ENCODE results near the gene PSMG2.

- TF ChIP-seq CTCF (IDR thresholded peaks at IDR 0.05; ENCODE audit: insufficient read depth, low read length) (no peak), POLR2AphosphoS5 (IDR thresholded peaks at IDR 0.05; ENCODE audit: low read depth) (no peak), GABPA (IDR thresholded peaks at IDR 0.05; ENCODE audit: low read depth) (no peak)
Observed at GRCh38 chr18:12754511-12754910, 51.7 kb downstream of the PSMG2 start.
